SK-N-SH treated with all-trans-retinoic acid at 6 μM for 48 hours (cell line): ENCODE measurements around the gene LRIF1.

Experiments
- ATAC-seq: fragments of 200-7000 bp; cut with Tn5 transposase; 3 replicates; pipeline ENCODE4 v1.9.1; 2020; ENCODE audit warnings: mild to moderate bottlenecking, moderate library complexity
- ARNTL ChIP-seq: fragments of 450-650 bp; formaldehyde crosslinking; IDR thresholded peaks from 2 replicates; pipeline ENCODE4 v1.5.0; 2020; ENCODE audit warnings: low read depth, mild to moderate bottlenecking, moderate library complexity, borderline replicate concordance
- CREB5 ChIP-seq: fragments of 250-450 bp; sonication (Bioruptor Pico); IDR thresholded peaks from 2 replicates; pipeline ENCODE4 v1.5.1; 2020; ENCODE audit warnings: low read depth, mild to moderate bottlenecking, moderate library complexity
- CSDC2 ChIP-seq: fragments of 250-450 bp; sonication (Bioruptor Pico); IDR thresholded peaks from 2 replicates; pipeline ENCODE4 v1.5.0; 2020; ENCODE audit warnings: mild to moderate bottlenecking, moderate library complexity
- CSRNP3 ChIP-seq: fragments of 250-450 bp; sonication (Bioruptor Pico); IDR thresholded peaks from 2 replicates; pipeline ENCODE4 v1.5.1; 2021; ENCODE audit warnings: mild to moderate bottlenecking, moderate library complexity
- ESRRG ChIP-seq: fragments of 250-450 bp; sonication (Bioruptor Pico); IDR thresholded peaks from 2 replicates; pipeline ENCODE4 v1.6.1; 2021; ENCODE audit warnings: mild to moderate bottlenecking
- ISL1 ChIP-seq: fragments of 250-450 bp; sonication (Bioruptor Pico); IDR thresholded peaks from 2 replicates; pipeline ENCODE4 v2.1.2; 2022; ENCODE audit warnings: mild to moderate bottlenecking, moderate library complexity
- OSR1 ChIP-seq: fragments of 250-450 bp; sonication (Bioruptor Pico); IDR thresholded peaks from 2 replicates; pipeline ENCODE4 v1.8.0; 2022; ENCODE audit warnings: moderate library complexity, mild to moderate bottlenecking, inconsistent platforms
- PATZ1 ChIP-seq: fragments of 250-450 bp; sonication (Bioruptor Pico); IDR thresholded peaks from 2 replicates; pipeline ENCODE4 v1.8.0; 2020; ENCODE audit warnings: mild to moderate bottlenecking, moderate library complexity, borderline replicate concordance
- POU6F1 ChIP-seq: fragments of 250-450 bp; sonication (Bioruptor Pico); IDR thresholded peaks from 2 replicates; pipeline ENCODE4 v1.8.0; 2021; ENCODE audit warnings: low read depth, mild to moderate bottlenecking, moderate library complexity, borderline replicate concordance
- PPARA ChIP-seq: fragments of 250-450 bp; sonication (Bioruptor Pico); IDR thresholded peaks from 2 replicates; pipeline ENCODE4 v1.5.0; 2020; ENCODE audit warnings: mild to moderate bottlenecking, borderline replicate concordance
- RARB ChIP-seq: fragments of 250-450 bp; sonication (Bioruptor Pico); IDR thresholded peaks from 2 replicates; pipeline ENCODE4 v1.8.0; 2021; ENCODE audit warnings: mild to moderate bottlenecking, moderate library complexity
- SNAI2 ChIP-seq: fragments of 250-450 bp; sonication (Bioruptor Pico); IDR thresholded peaks from 2 replicates; pipeline ENCODE4 v1.5.0; 2020; ENCODE audit warnings: mild to moderate bottlenecking, moderate library complexity
- TCF4 ChIP-seq: fragments of 250-450 bp; sonication (Bioruptor Pico); IDR thresholded peaks from 2 replicates; pipeline ENCODE4 v1.8.0; 2021; ENCODE audit warnings: mild to moderate bottlenecking, moderate library complexity, borderline replicate concordance
- TOX ChIP-seq: fragments of 250-450 bp; sonication (Bioruptor Pico); IDR thresholded peaks from 2 replicates; pipeline ENCODE4 v1.8.0; 2021; ENCODE audit warnings: mild to moderate bottlenecking, moderate library complexity, borderline replicate concordance
- TSHZ2 ChIP-seq: fragments of 250-450 bp; sonication (Bioruptor Pico); IDR thresholded peaks from 2 replicates; pipeline ENCODE4 v1.5.0; 2020; ENCODE audit warnings: mild to moderate bottlenecking, moderate library complexity
- ZC3H10 ChIP-seq: fragments of 250-450 bp; sonication (Bioruptor Pico); IDR thresholded peaks from 2 replicates; pipeline ENCODE4 v1.5.1; 2021; ENCODE audit warnings: mild to moderate bottlenecking, moderate library complexity
- ZFP3 ChIP-seq: fragments of 250-450 bp; sonication (Bioruptor Pico); IDR thresholded peaks from 2 replicates; pipeline ENCODE4 v1.5.0; 2020; ENCODE audit warnings: mild to moderate bottlenecking, moderate library complexity
- ZFP30 ChIP-seq: fragments of 450-650 bp; formaldehyde crosslinking; IDR thresholded peaks from 2 replicates; pipeline ENCODE4 v1.5.0; 2022; ENCODE audit warnings: mild to moderate bottlenecking, moderate library complexity
- ZNF565 ChIP-seq: fragments of 450-650 bp; formaldehyde crosslinking; conservative IDR thresholded peaks from 2 replicates; pipeline ENCODE4 v1.5.0; 2020; ENCODE audit warnings: low read depth, mild to moderate bottlenecking, moderate library complexity
- ZNF70 ChIP-seq: fragments of 450-650 bp; formaldehyde crosslinking; IDR thresholded peaks from 2 replicates; pipeline ENCODE4 v1.5.0; 2020; ENCODE audit warnings: mild to moderate bottlenecking, moderate library complexity
- ZNF8 ChIP-seq: fragments of 450-650 bp; formaldehyde crosslinking; IDR thresholded peaks from 2 replicates; pipeline ENCODE4 v1.5.0; 2020; ENCODE audit warnings: mild to moderate bottlenecking, moderate library complexity

The LRIF1 gene

GRCh38 chr1:110967256-110967655 is 3.5 kb upstream of the LRIF1 start:
- no peak for TF ChIP-seq ESRRG
- ATAC-seq: no peak

- ATAC-seq: no peak
- TF ChIP-seq CSDC2 (CRISPR knock-in tag): no peak
- TF ChIP-seq OSR1 (CRISPR knock-in tag): no peak
- no peak for TF ChIP-seq SNAI2 (CRISPR knock-in tag)
- no peak for TF ChIP-seq PATZ1
- no peak for TF ChIP-seq CSRNP3 (CRISPR knock-in tag)
- TF ChIP-seq TSHZ2 (CRISPR knock-in tag): no peak
- TF ChIP-seq RARB: no peak
- no peak for TF ChIP-seq CREB5 (CRISPR knock-in tag)
- no peak for TF ChIP-seq ZFP30 (CRISPR knock-in tag)
- TF ChIP-seq ARNTL (CRISPR knock-in tag): no peak
- TF ChIP-seq ZNF70: no peak
- no peak for TF ChIP-seq ISL1 (CRISPR knock-in tag)
- TF ChIP-seq ESRRG: no peak
- TF ChIP-seq TOX (CRISPR knock-in tag): no peak
- TF ChIP-seq ZNF8: no peak
- TF ChIP-seq POU6F1 (CRISPR knock-in tag): no peak
- TF ChIP-seq ZNF565 (CRISPR knock-in tag): no peak
- TF ChIP-seq TCF4 (CRISPR knock-in tag): no peak
Measured at GRCh38 chr1:110964455-110964903, 757 bp upstream of the LRIF1 start.

GRCh38 chr1:110962892-110963690 is 631 bp downstream of the LRIF1 start:
- peak; percentile 75 for ATAC-seq
- 0 out of 2 replicates have a peak, but pooled peaks have one; percentile 42 for TF ChIP-seq ZFP3 (CRISPR knock-in tag)
- no peak for TF ChIP-seq PPARA

GRCh38 chr1:110961902-110962301 is 1.8 kb downstream of the LRIF1 start:
- TF ChIP-seq TCF4 (CRISPR knock-in tag): no peak
- TF ChIP-seq TSHZ2 (CRISPR knock-in tag): no peak
- TF ChIP-seq ISL1 (CRISPR knock-in tag): no peak
- no peak for TF ChIP-seq ZFP3 (CRISPR knock-in tag)
- TF ChIP-seq ZC3H10: no peak
- no peak for ATAC-seq
